Bronchial epithelial cell (primary cell): Measurements from ENCODE around the gene DRG2. TPM values are rescaled to one million over a fixed set of nuclear protein-coding genes. Genes with fewer than 3 reads are reported as not detected.

Source experiments
- DNase-seq: peaks from one replicate; pipeline ENCODE4 v3.0.0-alpha.2; 2010; ENCODE audit warnings: low read depth
- FAIRE-seq: peaks from 2 replicates; lab custom pipeline; 2011; peaks lifted over from hg19 to GRCh38; lab: Jason Lieb, UNC
- H3K27me3 ChIP-seq: 2 replicates; pipeline ENCODE4 v1.5.1; 2011; ENCODE audit warnings: low read length; ENCODE audit not compliant: control insufficient read depth, insufficient read depth
- H3K36me3 ChIP-seq: 2 replicates; pipeline ENCODE4 v1.5.1; 2011; ENCODE audit warnings: low read length; ENCODE audit not compliant: control insufficient read depth, insufficient read depth
- H3K4me3 ChIP-seq: 2 replicates; pipeline ENCODE4 v1.5.1; 2011; ENCODE audit warnings: mild to moderate bottlenecking, low read depth, low read length, control low read depth
- total RNA-seq: library from RNA; depleted of rRNA; stranded (reverse); fragments of >200 nt; gene quantifications from 2 replicates; pipeline ENCODE4 v1.2.1, GENCODE V29; 2014
- TF ChIP-seq, protein P1 (sequence below): IDR thresholded peaks from 2 replicates; pipeline ENCODE4 v1.5.1; 2011; ENCODE audit warnings: mild to moderate bottlenecking, moderate library complexity, low read length, control low read depth, inconsistent platforms; ENCODE audit not compliant: insufficient read depth, severe bottlenecking

DRG2 gene
- total RNA-seq, 1 donor from 2014 or later = 23.7 TPM

DNA sequence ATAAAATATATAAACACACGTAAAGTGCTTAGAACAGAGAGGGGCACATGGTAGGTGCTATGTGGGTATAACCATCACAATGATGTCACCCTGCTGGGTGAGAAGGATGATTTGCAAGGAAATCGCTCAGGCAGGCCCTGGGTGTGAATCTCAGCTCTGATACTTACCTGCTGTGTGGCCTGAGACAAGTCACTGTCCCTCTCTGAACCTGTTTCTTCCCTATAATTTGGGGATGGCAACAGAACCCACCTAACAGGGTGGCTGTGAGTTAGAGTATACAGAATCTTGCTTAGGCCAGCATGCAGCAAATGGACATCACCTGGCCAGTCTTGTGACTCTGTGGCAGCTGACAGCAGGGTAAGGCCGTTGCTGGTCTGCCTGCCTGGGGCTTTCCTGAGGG, 59.2 kb downstream of the DRG2 start:
- TF ChIP-seq, protein P1, sequence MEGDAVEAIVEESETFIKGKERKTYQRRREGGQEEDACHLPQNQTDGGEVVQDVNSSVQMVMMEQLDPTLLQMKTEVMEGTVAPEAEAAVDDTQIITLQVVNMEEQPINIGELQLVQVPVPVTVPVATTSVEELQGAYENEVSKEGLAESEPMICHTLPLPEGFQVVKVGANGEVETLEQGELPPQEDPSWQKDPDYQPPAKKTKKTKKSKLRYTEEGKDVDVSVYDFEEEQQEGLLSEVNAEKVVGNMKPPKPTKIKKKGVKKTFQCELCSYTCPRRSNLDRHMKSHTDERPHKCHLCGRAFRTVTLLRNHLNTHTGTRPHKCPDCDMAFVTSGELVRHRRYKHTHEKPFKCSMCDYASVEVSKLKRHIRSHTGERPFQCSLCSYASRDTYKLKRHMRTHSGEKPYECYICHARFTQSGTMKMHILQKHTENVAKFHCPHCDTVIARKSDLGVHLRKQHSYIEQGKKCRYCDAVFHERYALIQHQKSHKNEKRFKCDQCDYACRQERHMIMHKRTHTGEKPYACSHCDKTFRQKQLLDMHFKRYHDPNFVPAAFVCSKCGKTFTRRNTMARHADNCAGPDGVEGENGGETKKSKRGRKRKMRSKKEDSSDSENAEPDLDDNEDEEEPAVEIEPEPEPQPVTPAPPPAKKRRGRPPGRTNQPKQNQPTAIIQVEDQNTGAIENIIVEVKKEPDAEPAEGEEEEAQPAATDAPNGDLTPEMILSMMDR = no peak
- H3K36me3 ChIP-seq = no peaks in the 10 kb centered on the region
- FAIRE-seq (no peak), DNase-seq (no peak)
- no peak overlapping the region for H3K4me3 ChIP-seq
- peaks cover 2% of the 10 kb centered on the region for H3K27me3 ChIP-seq

DNA sequence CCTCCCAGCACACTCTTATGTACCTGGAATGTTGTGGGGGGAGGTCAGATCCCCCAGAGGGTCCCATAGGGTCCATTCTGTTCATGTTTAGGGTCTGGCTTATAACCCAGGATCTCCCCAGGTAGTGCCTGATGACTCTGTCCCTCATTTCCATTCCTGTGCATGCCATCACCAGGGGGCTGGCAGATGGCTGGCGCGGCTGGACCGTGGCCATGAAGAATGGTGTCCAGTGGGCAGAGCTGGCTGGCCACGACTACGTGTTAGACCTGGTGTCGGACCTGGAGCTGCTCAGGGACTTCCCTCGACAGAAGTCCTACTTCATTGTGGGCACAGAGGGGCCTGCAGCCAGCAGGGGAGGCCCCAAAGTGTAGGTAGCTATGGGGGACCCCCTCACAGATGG, 60.8 kb downstream of the DRG2 start:
- TF ChIP-seq, protein P1 = no peak
- no peak for FAIRE-seq
- H3K4me3 ChIP-seq = no peak overlapping the region
- no peak for DNase-seq
- H3K27me3 ChIP-seq = peaks cover 2% of the 10 kb centered on the region
- no peaks in the 10 kb centered on the region for H3K36me3 ChIP-seq

DNA sequence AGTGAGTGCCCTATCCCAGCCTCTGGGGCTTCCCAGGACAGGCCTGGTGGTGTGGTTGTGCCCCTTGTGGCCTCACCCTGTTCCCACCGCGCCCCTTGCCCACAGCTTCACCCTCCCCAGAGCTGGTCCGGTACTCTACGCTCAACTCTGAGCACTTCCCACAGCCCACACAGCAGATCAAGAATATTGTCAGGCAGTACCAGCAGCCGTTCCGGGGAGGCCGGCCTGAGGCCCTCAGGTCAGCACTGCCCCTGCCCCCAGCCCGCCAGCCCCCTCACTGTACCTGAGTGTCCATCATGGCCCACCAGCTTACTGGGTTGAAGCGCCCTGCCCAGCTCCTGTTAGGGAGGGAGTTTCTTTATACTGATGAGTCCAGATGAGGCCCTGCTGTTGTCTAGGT, 63.5 kb downstream of the DRG2 start:
- TF ChIP-seq, protein P1 = no peak
- FAIRE-seq = no peak
- DNase-seq = no peak
- Histone ChIP-seq H3K4me3 (no peak overlapping the region), H3K27me3 (no peaks in the 10 kb centered on the region), H3K36me3 (no peaks in the 10 kb centered on the region)

DNA sequence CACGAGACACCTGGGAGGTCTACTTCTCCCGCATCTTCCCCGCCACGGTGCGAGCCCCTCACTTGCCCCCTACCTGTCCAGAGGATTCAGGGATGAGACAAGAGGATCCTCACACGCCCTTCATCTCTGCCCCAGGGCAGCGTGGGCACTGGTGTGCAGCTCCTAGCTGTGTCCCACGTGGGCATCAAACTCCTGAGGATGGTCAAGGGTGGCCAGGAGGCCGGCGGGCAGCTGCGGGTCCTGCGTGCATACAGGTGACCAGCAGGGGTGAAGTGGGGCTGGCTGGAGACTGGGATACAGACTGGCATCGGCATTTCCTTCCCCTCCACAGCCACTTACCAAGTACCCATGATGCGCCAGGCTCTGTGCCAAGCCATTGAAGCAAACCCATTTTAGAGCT, 67.4 kb downstream of the DRG2 start:
- TF ChIP-seq, protein P1 = no peak
- FAIRE-seq = no peak

DNA sequence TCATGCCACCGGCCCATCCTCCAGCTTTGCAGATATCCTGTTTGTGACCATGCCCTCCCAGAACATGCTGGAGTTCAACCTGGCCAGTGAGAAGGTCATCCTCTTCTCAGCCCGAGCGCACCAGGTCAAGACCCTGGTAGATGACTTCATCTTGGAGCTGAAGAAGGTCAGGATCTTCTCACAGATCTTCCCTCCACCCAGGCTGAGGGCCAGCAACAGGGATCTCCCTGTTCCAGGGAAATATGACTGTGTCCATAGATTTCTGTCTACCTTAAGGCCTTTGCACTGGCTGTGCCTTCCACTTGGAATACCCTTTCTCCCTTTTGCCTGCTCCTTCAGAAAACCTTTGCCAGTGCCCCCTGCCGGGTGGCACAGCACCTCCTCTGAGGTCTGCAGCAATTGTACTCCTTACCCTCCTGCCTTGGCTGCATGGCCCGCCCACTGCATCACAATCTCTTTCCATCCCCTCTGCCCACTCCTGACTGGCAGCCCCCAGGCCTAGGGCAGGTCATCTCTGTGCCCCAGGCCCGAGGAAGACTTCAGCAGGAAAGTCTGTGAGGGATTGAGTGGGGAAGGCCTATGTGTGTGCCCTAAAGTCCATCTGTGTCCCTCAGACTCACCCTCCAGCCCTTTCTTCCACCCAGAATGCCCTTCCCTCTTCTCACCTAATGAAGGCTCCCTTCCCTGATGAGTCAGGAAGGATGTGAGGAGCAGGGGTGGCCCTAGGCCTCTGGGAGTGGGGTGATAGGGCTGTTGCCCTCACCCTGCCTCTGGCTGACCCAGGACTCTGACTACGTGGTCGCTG, 68.6 kb downstream of the DRG2 start:
- DNase-seq = peak; percentile 39
- Histone ChIP-seq H3K4me3 (no peak overlapping the region), H3K36me3 (no peaks in the 10 kb centered on the region), H3K27me3 (no peaks in the 10 kb centered on the region)
- no peak for FAIRE-seq
- TF ChIP-seq, protein P1 = no peak

More for the DNA sequence above, 67.4 kb downstream of the DRG2 start:
- no peaks in the 10 kb centered on the region for H3K27me3 ChIP-seq
- no peak overlapping the region for H3K4me3 ChIP-seq
- DNase-seq = no peak
- no peaks in the 10 kb centered on the region for H3K36me3 ChIP-seq

DNA sequence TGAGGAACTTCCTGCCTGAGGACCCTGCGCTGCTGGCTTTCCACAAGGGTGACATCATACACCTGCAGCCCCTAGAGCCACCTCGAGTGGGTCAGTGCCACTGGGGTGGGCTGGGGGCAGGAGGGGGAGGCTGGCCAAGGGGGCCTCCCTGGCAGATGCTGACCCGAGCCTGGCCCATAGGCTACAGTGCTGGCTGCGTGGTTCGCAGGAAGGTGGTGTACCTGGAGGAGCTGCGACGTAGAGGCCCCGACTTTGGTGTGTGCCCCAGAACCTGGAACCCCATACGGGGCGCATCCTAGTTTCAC, 69.2 kb downstream of the DRG2 start:
- H3K36me3 ChIP-seq = no peaks in the 10 kb centered on the region
- DNase-seq = no peak
- H3K27me3 ChIP-seq = no peaks in the 10 kb centered on the region
- H3K4me3 ChIP-seq = no peak overlapping the region
- TF ChIP-seq, protein P1 = no peak
- no peak for FAIRE-seq
